IMR-90 (cell line): ENCODE data around the gene TRPC6.

ENCODE experiments used
- CTCF ChIP-seq: conservative IDR thresholded peaks from 2 replicates; pipeline ENCODE4 v1.5.1; 2012; ENCODE audit warnings: mild to moderate bottlenecking, low read depth, low read length, improper control_type of control experiment
- ELK1 ChIP-seq: fragments of 150-350 bp; IDR thresholded peaks from 2 replicates; pipeline ENCODE4 v1.6.1; 2016; ENCODE audit warnings: low read depth, mild to moderate bottlenecking, low read length, moderate library complexity, borderline replicate concordance
- FOS ChIP-seq: fragments of 150-350 bp; IDR thresholded peaks from 2 replicates; pipeline ENCODE4 v1.6.1; 2016; ENCODE audit warnings: low read depth, low read length
- MAFK ChIP-seq: IDR thresholded peaks from 2 replicates; pipeline ENCODE4 v1.6.1; 2012; ENCODE audit warnings: low read depth, low read length, improper control_type of control experiment
- POLR2A ChIP-seq: IDR thresholded peaks from 2 replicates; pipeline ENCODE4 v1.6.1; 2012; ENCODE audit warnings: mild to moderate bottlenecking, low read depth, low read length
- RAD21 ChIP-seq: IDR thresholded peaks from 2 replicates; pipeline ENCODE4 v1.6.1; 2012; ENCODE audit warnings: low read length, improper control_type of control experiment
- SMC3 ChIP-seq: fragments of 150-350 bp; IDR thresholded peaks from 2 replicates; pipeline ENCODE4 v1.6.1; 2016; ENCODE audit warnings: low read depth, mild to moderate bottlenecking, antibody characterized with exemption, low read length, moderate library complexity
- USF2 ChIP-seq: fragments of 150-350 bp; IDR thresholded peaks from 2 replicates; pipeline ENCODE4 v1.6.1; 2017; ENCODE audit warnings: mild to moderate bottlenecking, antibody characterized with exemption, low read length, low read depth

GRCh38 chr11:101553891-101554292, 29.9 kb downstream of the TRPC6 start:
- TF ChIP-seq CTCF: no peak
- peak; percentile 22; the same call in 1 of the 2 replicates for TF ChIP-seq MAFK
- TF ChIP-seq USF2: peak; percentile 82
- no peak for TF ChIP-seq POLR2A
- TF ChIP-seq SMC3: no peak
- TF ChIP-seq ELK1: no peak
- no peak for TF ChIP-seq RAD21
- TF ChIP-seq FOS: no peak
